Measurements from ENCODE around the gene PBX2. TPM values are rescaled to one million over a fixed set of nuclear protein-coding genes. Genes with fewer than 3 reads are reported as not detected.
"Not testable (repeated sequence)": the region's sequence is repeated elsewhere in the genome, so short reads cannot be mapped to it uniquely, and the experiment has no call there.

PBX2 gene
- total RNA-seq, 1 experiment from 2014 or later = 130 TPM

DNA sequence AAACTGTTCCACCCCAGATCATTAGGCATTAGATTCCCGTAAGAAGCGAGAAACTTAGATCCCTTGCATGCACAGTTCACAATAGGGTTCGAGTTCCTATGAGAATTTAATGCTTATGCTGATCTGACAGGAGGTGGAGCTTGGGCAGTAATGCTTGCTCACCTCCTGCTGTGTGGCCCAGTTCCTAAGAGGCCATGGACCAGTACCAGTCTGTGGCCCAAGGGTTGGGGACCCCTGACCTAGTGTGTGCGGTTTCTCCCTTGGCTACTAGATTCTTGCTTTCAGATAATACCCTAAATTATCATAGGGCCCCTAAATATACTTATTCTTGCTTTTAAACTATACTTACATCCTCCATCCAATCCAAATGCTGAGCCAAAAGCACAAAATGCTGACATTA is 4.4 kb upstream of the PBX2 start (continued):
- TF ChIP-seq, protein P1, sequence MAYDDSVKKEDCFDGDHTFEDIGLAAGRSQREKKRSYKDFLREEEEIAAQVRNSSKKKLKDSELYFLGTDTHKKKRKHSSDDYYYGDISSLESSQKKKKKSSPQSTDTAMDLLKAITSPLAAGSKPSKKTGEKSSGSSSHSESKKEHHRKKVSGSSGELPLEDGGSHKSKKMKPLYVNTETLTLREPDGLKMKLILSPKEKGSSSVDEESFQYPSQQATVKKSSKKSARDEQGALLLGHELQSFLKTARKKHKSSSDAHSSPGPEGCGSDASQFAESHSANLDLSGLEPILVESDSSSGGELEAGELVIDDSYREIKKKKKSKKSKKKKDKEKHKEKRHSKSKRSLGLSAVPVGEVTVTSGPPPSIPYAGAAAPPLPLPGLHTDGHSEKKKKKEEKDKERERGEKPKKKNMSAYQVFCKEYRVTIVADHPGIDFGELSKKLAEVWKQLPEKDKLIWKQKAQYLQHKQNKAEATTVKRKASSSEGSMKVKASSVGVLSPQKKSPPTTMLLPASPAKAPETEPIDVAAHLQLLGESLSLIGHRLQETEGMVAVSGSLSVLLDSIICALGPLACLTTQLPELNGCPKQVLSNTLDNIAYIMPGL (CRISPR knock-in tag; IDR thresholded peaks at IDR 0.05) = no peak
- no peak for TF ChIP-seq EMX1 (CRISPR knock-in tag; IDR thresholded peaks at IDR 0.05)
- TF ChIP-seq, protein P2, sequence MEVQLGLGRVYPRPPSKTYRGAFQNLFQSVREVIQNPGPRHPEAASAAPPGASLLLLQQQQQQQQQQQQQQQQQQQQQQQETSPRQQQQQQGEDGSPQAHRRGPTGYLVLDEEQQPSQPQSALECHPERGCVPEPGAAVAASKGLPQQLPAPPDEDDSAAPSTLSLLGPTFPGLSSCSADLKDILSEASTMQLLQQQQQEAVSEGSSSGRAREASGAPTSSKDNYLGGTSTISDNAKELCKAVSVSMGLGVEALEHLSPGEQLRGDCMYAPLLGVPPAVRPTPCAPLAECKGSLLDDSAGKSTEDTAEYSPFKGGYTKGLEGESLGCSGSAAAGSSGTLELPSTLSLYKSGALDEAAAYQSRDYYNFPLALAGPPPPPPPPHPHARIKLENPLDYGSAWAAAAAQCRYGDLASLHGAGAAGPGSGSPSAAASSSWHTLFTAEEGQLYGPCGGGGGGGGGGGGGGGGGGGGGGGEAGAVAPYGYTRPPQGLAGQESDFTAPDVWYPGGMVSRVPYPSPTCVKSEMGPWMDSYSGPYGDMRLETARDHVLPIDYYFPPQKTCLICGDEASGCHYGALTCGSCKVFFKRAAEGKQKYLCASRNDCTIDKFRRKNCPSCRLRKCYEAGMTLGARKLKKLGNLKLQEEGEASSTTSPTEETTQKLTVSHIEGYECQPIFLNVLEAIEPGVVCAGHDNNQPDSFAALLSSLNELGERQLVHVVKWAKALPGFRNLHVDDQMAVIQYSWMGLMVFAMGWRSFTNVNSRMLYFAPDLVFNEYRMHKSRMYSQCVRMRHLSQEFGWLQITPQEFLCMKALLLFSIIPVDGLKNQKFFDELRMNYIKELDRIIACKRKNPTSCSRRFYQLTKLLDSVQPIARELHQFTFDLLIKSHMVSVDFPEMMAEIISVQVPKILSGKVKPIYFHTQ (CRISPR knock-in tag; IDR thresholded peaks at IDR 0.05) = no peak

DNA sequence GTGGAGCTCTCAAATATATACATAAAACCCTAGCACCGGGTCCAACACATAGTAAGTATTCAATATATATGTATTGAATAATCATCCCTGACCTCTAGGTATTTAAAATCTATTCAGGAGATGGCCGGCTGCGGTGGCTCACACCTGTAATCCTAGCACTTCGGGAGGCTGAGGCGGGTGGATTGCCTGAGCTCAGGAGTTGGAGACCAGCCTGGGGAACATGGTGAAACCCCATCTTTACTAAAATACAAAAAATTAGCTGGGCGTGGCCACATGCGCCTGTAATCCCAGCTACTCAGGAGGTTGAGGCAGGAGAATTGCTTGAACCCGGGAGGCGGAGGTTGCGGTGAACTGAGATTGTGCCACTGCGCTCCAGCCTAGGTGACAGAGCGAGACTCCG is 3.1 kb upstream of the PBX2 start:
- not testable (repeated sequence) for DNase-seq (ENCODE audit: low spot score); H3K9me3 Mint-ChIP-seq; H3K27me3 Mint-ChIP-seq (ENCODE audit: low read depth); H3K36me3 Mint-ChIP-seq; ATAC-seq
- CTCF ChIA-PET = interaction anchor here (0.8 to 1.1 kb wide), 2 partner anchors 16 to 26 kb away, joined by 4 read pairs; no protein-coding TSS in a partner anchor
- H3K4me1 Mint-ChIP-seq = peaks cover 66% of the 10 kb centered on the region
- peak overlapping the region; percentile 60 for H3K4me3 Mint-ChIP-seq
- peak overlapping the region; percentile 89 for H3K27ac Mint-ChIP-seq
- POLR2A ChIA-PET = interaction anchor here (1.6 kb wide), 1 partner anchor 15 kb away, joined by 5 read pairs; no protein-coding TSS in a partner anchor

DNA sequence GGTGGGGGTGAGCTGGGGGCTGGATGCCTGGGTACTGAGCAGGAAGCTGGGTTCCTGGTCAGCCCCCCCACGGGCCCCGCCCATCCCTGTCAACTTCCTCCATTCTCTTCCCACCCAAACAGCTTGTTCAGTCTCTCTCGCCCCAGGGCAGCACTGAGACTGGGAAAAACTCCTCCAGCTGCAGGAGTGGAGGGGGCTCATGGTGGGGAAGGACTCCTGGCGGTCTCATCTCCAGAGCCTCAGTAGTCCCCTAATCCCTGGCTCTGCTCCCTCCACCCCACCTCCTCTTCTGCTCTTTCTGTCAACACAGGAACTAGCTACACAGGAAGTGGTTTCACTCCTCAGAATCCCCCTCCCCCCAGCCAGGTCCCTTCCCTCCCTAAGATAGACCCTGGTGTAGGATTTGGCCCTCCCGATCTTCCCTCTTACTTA is 2.6 kb upstream of the PBX2 start, which contains the start of gene GPSM3:
Gene GPSM3 (minus strand): TSS at position 36 of the 432 bp plus-strand sequence. CDS start 130 bp downstream, outside the sequence.
- Mint-ChIP-seq H3K4me1 (peaks cover 66% of the 10 kb centered on the region), H3K4me3 (peak within 1 kb of the TSS; percentile 60), H3K36me3 (peaks cover 7% of the 10 kb centered on the region), H3K27ac (peak within 1 kb of the TSS; percentile 89), H3K27me3 (ENCODE audit: low read depth) (no peaks in the 10 kb centered on the region), H3K9me3 (no peaks in the 10 kb centered on the region)
- ChIA-PET CTCF (interaction anchor here (0.6 to 1.1 kb wide), 4 partner anchors 15 to 39 kb away, joined by 4 read pairs; no protein-coding TSS in a partner anchor), POLR2A (interaction anchor here (1.6 kb wide), 1 partner anchor 15 kb away, joined by 5 read pairs; no protein-coding TSS in a partner anchor)
- DNase-seq (ENCODE audit: low spot score) (peak; percentile 46), ATAC-seq (no peak)
- no peak for TF ChIP-seq NR2C2 (CRISPR knock-in tag; IDR thresholded peaks at IDR 0.05)
- TF ChIP-seq TCF7 (CRISPR knock-in tag; IDR thresholded peaks at IDR 0.05; ENCODE audit: low read depth) = no peak
- TF ChIP-seq, protein P3, sequence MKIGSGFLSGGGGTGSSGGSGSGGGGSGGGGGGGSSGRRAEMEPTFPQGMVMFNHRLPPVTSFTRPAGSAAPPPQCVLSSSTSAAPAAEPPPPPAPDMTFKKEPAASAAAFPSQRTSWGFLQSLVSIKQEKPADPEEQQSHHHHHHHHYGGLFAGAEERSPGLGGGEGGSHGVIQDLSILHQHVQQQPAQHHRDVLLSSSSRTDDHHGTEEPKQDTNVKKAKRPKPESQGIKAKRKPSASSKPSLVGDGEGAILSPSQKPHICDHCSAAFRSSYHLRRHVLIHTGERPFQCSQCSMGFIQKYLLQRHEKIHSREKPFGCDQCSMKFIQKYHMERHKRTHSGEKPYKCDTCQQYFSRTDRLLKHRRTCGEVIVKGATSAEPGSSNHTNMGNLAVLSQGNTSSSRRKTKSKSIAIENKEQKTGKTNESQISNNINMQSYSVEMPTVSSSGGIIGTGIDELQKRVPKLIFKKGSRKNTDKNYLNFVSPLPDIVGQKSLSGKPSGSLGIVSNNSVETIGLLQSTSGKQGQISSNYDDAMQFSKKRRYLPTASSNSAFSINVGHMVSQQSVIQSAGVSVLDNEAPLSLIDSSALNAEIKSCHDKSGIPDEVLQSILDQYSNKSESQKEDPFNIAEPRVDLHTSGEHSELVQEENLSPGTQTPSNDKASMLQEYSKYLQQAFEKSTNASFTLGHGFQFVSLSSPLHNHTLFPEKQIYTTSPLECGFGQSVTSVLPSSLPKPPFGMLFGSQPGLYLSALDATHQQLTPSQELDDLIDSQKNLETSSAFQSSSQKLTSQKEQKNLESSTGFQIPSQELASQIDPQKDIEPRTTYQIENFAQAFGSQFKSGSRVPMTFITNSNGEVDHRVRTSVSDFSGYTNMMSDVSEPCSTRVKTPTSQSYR (CRISPR knock-in tag; IDR thresholded peaks at IDR 0.05) = 0 out of 2 replicates have a peak, but pooled peaks have one; percentile 53
- TF ChIP-seq SP1 (CRISPR knock-in tag; conservative IDR thresholded peaks at IDR 0.05) = 0 out of 2 replicates have a peak, but pooled peaks have one; percentile 34
- TF ChIP-seq, protein P4, sequence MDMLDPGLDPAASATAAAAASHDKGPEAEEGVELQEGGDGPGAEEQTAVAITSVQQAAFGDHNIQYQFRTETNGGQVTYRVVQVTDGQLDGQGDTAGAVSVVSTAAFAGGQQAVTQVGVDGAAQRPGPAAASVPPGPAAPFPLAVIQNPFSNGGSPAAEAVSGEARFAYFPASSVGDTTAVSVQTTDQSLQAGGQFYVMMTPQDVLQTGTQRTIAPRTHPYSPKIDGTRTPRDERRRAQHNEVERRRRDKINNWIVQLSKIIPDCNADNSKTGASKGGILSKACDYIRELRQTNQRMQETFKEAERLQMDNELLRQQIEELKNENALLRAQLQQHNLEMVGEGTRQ (CRISPR knock-in tag; IDR thresholded peaks at IDR 0.05) = no peak
- no peak for TF ChIP-seq OVOL2 (CRISPR knock-in tag; IDR thresholded peaks at IDR 0.05; ENCODE audit: borderline replicate concordance)
- TF ChIP-seq, protein P5, sequence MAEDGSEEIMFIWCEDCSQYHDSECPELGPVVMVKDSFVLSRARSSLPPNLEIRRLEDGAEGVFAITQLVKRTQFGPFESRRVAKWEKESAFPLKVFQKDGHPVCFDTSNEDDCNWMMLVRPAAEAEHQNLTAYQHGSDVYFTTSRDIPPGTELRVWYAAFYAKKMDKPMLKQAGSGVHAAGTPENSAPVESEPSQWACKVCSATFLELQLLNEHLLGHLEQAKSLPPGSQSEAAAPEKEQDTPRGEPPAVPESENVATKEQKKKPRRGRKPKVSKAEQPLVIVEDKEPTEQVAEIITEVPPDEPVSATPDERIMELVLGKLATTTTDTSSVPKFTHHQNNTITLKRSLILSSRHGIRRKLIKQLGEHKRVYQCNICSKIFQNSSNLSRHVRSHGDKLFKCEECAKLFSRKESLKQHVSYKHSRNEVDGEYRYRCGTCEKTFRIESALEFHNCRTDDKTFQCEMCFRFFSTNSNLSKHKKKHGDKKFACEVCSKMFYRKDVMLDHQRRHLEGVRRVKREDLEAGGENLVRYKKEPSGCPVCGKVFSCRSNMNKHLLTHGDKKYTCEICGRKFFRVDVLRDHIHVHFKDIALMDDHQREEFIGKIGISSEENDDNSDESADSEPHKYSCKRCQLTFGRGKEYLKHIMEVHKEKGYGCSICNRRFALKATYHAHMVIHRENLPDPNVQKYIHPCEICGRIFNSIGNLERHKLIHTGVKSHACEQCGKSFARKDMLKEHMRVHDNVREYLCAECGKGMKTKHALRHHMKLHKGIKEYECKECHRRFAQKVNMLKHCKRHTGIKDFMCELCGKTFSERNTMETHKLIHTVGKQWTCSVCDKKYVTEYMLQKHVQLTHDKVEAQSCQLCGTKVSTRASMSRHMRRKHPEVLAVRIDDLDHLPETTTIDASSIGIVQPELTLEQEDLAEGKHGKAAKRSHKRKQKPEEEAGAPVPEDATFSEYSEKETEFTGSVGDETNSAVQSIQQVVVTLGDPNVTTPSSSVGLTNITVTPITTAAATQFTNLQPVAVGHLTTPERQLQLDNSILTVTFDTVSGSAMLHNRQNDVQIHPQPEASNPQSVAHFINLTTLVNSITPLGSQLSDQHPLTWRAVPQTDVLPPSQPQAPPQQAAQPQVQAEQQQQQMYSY (CRISPR knock-in tag; IDR thresholded peaks at IDR 0.05) = peak; percentile 86
- TF ChIP-seq ELF4 (CRISPR knock-in tag; IDR thresholded peaks at IDR 0.05; ENCODE audit: low read depth) = no peak
- no peak for TF ChIP-seq SOX15 (CRISPR knock-in tag; IDR thresholded peaks at IDR 0.05)
